HCT116 (cell line): ENCODE measurements around the gene SLCO1B3.

Experiments used
- EZH2 ChIP-seq: fragments of 200-600 bp; sonication (generic); IDR thresholded peaks from 2 replicates; pipeline ENCODE4 v1.6.1; 2017; ENCODE audit warnings: antibody characterized with exemption, mixed run types
- JUND ChIP-seq: IDR thresholded peaks from 2 replicates; pipeline ENCODE4 v1.6.1; 2012
- TF ChIP-seq, protein P1 (sequence below), 3 experiments: fragments of 200-600 bp in 1 of 3; sonication (generic) in 1 of 3; IDR thresholded peaks in 2 of 3; conservative IDR thresholded peaks in 1 of 3; 2 replicates each; pipeline ENCODE4 v1.5.1; 2012 to 2017; ENCODE audit warnings: low read depth in 2 of 3, low read length in 2 of 3, antibody characterized with exemption in 1 of 3, borderline replicate concordance in 1 of 3, control low read depth in 1 of 3, mild to moderate bottlenecking in 1 of 3, mixed read lengths in 1 of 3, mixed run types in 1 of 3, moderate library complexity in 1 of 3; ENCODE audit not compliant: insufficient read depth in 1 of 3

DNA sequence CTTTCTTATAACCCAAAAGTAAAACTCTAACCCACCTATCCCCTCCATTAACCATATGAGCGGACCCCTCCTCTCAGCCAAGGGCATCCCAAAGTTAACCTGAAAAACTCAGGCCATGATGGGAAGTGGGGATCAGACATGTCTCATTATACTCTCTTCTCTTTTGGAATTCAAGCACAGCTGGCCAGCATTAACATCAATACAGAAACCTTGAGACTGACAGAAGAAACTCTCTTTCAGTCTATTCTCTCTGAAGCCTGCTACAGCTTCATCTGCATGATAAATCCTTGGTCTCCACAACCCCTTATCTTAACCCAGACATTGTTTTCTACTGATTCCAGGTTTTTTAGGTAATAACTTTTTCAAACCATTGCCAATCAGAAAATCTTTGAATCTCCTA, 17.5 kb upstream of the SLCO1B3 start:
- TF ChIP-seq, protein P1, sequence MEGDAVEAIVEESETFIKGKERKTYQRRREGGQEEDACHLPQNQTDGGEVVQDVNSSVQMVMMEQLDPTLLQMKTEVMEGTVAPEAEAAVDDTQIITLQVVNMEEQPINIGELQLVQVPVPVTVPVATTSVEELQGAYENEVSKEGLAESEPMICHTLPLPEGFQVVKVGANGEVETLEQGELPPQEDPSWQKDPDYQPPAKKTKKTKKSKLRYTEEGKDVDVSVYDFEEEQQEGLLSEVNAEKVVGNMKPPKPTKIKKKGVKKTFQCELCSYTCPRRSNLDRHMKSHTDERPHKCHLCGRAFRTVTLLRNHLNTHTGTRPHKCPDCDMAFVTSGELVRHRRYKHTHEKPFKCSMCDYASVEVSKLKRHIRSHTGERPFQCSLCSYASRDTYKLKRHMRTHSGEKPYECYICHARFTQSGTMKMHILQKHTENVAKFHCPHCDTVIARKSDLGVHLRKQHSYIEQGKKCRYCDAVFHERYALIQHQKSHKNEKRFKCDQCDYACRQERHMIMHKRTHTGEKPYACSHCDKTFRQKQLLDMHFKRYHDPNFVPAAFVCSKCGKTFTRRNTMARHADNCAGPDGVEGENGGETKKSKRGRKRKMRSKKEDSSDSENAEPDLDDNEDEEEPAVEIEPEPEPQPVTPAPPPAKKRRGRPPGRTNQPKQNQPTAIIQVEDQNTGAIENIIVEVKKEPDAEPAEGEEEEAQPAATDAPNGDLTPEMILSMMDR (IDR thresholded peaks at IDR 0.05 in 2 of 3, conservative IDR thresholded peaks at IDR 0.05 in 1 of 3; ENCODE audit: borderline replicate concordance in 1 of 3, insufficient read depth in 1 of 3, low read depth in 2 of 3, low read length in 2 of 3): no peak
- TF ChIP-seq EZH2 (no peak), JUND (no peak)
